DMS79 treated with DMSO at 0.1 percent for 48 hours (cell line): Measurements from ENCODE around the gene SAMD13.

ENCODE experiments used
- DNase-seq: peaks from one replicate; lab custom pipeline; 2025; lab: John Stamatoyannopoulos, UW

SAMD13 gene

DNA sequence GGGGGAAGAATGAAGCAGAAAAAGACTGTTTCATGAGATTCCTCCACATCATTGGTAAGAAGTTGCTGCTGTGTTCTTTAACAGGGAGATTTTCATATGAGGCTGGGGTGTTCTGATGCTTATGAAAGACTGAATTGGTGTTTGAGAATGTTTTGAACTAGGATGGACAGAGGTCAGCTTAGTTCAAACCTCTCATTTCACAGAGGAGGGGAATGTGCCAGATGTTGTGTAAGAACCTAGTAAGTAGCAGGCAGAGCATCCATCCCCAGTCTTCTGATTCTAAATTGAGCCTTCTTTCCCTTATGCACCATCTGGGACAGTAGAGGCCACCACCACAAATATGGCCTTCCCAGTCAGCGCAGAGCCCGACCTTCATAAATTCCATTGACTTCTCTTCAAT, 43.7 kb downstream of the SAMD13 start:
- no peak for DNase-seq

DNA sequence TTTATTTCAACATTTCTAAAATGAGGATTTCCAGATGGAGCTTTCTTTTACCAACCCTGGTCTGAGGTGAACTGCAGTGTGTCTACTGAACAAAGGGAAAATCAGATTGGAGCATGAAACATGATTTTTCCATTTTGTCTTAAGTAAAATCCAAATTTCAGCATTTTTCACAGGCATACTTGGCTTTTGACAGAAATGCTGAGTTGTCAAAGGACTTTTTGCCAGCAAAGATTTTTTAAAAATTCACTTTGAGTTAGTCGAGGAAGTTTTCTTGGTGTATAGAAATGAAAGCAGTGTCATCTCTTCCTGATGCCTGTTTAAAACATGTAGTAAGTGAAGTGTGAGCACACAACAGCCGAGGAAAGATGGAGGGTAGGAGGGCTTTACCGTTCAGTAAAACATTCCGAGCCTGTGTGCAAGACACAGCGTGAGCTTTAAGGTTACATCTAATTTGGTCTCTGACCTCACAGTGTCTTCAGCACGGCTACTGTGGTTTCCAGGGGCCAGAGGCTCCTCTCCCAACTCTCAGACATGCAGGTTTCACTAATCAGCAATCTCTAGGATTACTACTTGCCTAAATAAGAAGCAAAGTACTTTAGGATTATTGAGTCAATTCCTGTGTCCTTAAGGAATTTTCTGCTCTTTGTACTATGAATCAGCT, 45.9 kb downstream of the SAMD13 start:
- DNase-seq: no peak

DNA sequence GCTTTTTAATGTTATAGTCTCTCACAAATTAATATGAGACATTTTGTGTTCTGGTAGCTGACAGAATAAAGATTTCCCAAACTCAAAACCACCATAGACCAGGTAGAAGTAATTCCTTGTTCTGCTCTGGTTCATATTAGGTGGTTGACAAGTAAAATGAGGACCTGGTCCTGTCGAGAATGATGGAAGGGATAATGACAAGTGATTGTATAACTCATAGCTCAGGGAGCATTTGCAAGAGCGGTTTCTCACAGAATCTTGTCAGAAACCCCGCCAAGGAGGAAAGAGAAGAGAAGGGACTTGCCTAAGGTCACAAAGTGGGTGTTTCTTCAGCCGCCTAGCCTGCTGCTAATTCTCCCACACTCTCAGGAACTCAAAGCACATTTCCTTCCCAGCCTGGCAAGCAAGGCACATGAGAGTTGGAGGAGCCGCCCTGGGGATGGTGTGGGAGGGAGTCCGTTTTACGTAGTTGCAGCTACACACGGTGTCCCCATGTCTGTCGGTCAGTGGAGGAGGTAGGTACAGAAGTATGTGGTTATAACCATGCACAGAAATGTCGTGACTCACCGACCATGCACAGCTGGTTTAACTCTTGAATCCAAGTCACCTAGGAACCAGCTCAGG, 46.5 kb downstream of the SAMD13 start:
- DNase-seq: no peak

DNA sequence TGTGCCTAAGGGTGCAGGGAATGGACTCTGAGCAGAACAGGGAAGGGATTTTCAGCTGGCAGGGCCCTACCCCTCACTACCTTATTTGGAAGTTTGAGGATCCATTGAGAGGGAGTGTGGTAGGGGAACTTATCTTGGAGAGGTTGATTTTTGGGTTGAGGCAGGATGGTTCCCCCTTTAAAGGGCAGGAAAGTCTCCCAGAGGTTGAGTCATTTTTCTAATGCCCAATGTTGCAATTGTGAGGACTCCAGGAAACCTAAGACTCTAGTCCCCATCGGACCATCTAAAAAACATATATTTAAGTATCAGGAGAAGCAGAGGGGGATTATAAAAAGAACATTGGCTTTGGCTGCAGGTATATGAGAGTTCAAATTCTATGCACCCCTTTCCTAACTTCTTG, 47.3 kb downstream of the SAMD13 start:
- no peak for DNase-seq

DNA sequence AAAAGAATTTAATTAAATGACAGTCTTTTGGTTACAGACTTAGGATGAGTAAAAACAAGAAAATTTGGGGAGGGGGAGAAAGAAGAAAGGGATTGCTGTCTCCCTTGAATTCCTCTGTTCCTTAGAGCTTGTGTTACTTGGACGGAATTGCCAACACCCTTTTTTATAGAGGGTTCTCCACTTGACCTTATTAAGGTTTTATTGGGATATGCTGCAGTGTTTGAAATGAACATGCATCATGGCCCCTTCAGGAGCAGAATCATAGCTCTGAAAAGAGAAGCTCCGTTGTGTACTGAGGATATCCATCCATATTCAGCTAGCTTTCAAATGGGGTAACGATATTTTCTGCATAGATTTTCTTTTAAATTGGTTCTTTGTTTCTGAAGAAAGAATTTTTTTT, 48.6 kb downstream of the SAMD13 start:
- no peak for DNase-seq

DNA sequence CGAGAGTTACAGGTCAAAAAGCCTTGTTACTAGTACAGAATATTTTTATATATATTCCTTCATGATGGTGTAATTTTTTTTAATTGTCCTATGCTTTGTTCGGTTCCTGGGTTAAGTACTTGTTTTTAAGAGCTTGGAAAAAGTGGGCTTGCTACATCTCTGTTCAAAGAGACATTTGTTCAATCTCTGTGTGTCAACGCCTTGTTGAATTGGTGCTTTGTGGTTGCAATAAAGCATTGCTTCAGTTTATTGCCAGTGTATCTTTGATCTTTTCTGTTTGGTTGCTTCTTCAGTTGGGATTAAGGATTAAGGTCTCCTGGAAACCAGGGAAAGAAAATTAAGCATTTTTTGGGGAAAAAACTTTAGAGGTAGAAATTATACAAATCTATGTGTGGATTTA, 49.0 kb downstream of the SAMD13 start:
- DNase-seq: no peak

DNA sequence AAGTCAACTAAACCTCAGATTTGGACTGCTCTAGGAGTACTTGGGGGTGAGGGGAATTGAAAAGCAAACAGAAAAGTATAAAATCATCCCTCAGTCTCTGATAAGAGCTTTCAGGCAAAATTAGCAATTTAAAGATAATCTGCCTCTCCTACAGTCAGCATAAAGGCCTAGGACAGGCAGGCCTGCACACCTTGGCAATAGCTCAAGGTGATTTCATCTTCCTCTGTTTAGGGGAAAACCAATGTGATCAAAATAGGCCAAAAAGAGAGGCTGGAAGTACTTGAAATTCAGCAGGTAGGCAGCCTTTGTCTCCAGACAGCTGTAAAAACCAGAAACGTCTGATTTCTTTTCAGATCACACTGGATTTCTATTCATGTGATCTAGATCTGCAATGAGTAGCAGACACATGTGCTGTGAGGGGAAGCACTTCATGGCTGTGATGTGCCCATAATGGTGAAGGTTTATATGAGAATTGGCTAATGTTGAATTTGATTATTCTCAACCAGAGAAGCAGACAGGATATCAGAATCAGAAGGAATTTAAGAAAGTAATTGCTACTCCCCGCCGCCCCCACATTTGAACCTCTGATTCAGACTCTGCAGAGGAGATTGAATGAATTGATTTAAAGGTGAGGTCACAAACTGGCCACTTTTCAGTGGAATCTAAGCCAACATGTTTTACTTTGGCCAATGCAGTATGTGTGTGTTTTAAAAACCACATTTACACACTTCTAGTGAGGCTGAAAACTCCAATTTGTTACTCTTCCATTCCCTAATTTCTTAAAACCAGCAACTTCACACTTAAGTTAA, 51.0 kb downstream of the SAMD13 start:
- DNase-seq: no peak

DNA sequence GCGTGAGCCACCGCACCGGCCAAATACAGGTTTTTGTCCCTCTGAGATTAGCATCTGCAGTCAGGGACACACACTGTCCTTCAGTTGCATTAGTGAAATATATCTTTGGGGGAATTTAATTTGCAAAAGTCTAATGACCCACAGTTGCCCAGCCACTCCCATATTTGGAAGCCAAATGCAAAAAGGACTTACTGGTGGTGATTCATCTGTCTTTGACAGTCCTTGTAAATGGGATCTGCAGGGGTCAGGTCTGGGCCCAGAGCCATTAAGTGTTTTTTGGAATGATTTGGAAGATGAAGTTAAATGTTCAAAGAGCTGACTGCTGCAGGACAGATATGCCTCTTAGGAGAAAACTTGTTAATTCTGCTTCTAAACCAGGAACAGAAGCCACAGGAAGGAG, 52.2 kb downstream of the SAMD13 start:
- no peak for DNase-seq

DNA sequence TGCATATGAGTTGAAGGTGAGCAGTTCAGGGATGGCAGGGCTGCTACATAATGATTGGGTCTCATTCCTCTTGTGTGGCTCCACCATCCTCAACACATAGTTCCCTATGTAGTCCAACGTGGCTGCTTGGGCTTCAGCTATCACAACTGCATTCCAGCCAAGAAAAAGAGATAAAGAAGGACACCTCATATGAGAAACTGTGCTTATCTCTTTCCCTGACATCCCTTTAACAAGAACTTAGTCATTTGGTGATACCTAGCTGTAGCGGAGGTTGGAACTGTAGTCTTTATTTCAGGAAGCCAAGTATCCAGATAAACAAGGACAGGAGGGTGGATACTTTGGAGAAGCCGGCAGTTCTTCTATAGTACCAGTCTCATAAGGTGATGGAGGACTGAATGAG, 54.0 kb downstream of the SAMD13 start:
- no peak for DNase-seq

DNA sequence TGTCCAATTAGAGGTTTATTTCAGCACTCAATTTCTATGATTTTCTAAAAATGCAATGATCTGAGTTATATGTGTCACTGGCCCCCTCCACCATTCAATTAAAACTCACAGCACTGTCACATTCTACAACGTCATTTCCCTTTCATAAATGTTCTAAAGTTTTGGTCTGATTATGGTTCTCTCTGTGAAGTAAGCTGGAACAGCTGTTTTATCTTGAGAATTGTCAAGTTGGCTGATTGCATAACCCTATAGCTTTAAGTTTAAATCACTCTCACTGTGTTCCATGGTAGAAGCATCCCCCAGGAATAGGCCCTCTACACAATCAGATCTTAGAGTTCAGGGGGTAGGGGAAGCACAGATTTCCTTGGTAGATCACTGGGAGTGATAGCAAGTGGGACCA, 55.4 kb downstream of the SAMD13 start:
- DNase-seq: no peak

DNA sequence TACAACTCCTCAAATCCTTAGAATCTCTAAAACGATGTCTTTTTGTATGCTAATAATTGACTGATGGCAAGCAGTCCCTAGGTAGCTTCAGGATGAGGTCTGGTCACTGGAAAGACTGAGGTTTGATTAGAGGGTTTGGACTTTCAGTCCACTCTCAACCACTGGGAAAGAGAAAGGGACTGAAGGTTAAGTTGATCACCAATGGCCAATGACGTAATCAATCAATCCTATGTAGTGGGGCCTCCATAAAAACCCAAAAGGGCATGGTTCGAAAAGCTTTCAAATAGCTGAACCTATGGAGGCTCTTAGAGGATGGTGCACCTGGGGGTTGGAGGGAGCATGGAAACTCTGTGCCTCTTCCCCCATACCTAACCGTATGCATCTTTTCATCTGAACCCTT, 57.2 kb downstream of the SAMD13 start:
- DNase-seq: no peak

DNA sequence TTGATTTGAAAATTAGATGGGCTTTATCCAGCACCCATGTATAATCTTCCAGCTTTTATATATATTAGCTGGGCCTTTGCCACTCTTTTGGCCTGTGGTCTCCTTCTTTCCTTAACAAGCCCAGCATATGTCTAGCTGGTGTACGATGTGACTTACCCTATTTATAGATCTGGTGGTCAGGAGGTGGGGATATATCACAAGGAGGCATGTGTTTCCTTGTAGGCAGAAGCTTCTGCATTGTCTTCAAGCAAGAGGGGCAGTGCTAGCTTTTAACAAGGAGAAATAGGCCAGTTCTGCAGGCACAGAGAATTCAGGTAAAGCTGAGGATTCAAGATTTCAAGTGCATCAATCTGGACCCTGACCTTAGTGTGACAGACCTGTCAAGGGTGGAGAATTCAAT, 58.8 kb downstream of the SAMD13 start:
- DNase-seq: no peak

DNA sequence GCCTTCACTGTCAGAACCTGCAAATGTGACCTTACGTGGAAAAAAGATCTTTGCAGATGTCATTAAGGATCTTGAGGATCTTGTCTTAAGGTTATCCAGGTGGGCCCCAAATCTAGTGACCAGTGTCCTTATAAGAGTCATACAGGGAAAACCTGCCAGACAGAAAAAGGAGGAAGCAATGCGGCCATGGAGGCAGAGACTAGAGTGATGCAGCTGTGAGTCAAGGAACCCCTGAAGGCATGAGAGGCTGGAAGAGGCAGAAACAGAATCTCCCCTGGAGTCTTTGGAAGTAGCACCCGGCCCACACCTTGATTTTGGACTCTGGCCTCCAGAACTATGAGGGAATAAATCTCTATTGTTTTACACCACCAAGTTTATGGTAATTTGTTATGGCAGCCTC, 60.3 kb downstream of the SAMD13 start:
- no peak for DNase-seq

DNA sequence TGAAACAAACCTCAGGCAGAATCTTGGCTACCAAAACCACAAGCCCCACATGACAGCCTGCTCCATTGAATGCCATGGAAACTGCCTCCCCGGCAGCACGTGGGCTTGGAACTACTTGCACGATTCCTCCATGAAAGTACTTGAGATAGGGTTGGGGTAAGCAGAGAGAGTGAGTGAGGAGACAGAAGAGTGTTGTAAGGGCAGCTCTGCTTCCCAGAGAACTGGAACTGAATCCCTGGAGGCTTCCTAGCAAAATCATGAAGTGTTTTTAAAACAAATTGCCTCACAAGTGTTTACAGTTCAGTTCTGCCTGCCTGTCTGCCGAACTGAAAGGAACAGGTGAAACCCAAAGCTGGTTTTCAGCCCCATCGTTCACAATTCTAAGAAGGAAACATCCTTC, 61.5 kb downstream of the SAMD13 start:
- DNase-seq: peak; percentile 82

DNA sequence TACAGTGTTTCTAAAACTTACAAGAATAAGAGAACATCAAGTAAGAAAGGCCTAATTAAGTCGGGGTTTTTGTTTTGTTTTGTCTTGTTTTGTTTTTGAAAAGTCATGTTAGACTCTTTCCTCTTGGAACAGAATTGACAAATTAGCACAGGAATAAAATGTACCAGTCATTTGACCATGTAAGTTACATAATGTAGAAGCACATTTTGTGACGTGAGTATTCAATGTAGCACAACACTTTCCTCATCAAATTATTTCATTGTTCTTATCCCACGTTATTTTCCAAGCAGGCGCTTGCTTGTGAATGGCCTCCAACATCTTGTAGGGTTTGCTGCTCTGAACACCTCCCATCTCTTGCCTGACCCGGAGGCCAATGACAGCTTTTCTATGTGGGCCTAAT, 62.1 kb downstream of the SAMD13 start:
- no peak for DNase-seq

DNA sequence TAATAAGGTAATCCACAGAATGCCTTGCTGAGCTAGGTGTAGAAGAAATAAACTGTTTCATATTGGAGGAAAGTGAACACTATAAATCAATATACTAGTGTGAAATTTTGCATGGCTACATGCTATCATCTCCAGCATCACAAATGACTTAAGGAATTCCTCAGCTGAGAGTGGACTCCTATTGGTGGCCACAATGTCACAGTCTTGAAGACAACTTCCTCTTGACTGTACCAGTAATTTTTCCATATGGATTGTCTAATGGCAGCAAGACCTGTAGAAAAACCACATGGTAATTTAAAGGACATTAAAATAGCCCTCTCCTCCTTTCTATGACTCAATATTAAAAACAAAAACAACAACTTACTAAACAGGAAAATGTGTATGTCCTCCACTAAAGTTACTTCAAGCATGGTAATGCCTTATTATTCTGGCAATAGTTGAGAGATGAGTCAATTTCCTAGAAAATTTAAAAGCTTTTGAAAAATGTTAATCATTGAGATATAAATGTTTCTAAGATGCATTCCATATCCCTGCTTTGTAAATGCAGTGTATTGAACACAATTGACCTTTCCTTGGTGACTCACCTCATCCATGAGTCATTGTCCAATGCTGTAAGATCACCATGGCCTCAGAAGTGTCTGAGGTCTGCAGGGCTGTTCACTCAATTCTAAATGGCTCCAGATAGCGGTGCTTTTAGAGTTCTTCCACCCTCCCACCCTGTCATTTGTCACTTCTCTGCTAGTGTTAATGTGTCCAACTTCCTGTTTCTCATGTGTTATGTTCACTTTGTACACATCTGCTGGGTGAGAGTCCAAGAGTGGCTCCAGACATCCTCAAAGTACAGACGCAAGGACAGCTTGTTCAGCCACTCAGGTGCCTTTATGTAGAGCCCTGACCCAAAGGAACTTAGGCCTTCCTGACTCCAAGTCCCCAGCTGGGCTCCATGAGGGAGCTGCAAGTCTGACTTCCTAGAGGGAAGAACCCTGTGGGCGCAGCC, 64.0 kb downstream of the SAMD13 start:
- no peak for DNase-seq

DNA sequence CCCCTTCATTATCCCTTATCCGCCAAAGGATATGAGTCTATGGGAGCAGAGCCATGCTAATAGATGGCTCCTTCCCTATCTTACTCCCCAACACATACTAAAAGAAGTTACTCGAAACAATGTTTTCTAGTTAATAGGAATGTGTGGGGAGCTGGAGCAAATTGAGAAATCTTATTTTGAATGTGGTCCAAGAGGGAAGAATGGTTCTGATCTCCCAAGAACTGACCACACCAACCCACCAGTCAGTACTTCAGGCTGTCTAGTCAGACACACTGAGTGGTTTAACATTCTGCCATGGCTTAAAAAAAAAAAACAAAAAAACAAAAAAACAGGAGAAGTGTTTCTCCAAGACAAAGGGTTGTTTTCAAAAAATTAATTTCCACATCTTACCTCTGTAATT, 65.3 kb downstream of the SAMD13 start:
- DNase-seq: no peak

DNA sequence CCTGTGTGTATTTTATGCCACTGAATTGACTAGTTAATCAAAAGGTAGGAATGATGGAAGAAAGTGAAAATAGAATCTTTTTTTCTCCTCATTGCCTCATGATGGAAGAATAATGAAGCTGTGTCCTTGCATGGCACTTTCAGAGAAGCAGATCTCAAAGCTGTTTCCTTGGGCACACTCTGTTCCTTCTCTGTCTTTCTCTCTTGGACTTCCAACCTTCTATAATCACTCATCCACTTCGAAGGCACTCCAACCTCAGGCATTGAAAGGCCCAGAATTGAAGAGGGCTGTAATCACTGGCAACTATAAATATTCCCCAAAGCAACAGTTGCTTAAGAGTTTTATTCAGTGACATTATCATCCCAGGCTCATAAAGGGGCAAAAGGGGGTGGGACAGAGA, 65.7 kb downstream of the SAMD13 start:
- peak; percentile 61 for DNase-seq

DNA sequence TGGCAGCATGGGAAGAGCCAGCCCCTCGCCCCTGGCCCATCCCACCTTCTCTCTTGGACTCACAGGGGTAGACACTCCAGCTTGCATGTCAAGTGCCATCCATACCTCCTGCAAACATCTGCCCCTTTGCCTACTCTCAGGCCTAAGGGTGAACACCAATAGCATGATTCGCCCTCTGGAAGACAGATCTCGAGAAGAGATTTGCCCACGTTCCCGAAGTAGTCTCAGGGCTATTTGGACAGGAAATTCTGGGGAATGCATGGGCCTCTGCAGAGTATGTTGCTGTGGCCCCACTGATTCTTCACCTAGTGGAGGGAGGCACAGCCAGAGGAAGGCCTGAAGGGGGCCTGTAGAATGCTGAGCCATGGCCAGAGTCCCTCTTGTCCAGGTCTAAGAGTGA, 66.9 kb downstream of the SAMD13 start:
- no peak for DNase-seq

DNA sequence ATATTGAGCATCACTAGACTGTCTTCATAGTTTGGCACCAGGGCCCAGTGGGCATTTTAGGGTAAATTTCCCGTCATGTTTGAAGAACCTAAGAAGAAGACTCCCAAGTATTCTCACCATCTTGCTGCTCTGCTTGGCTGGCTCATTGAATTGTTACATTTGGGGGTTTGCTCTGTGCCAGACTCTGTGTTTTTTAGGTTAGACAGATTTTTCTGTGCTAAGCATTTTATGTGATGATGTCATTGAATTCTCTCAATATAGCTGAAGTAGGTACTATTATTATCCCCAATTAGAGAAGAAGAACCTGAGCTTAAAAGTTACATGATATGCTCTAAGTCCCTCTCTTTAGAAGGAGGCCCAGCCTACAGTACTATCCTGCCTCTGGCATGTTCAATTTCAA, 68.8 kb downstream of the SAMD13 start:
- peak; percentile 13 for DNase-seq

DNA sequence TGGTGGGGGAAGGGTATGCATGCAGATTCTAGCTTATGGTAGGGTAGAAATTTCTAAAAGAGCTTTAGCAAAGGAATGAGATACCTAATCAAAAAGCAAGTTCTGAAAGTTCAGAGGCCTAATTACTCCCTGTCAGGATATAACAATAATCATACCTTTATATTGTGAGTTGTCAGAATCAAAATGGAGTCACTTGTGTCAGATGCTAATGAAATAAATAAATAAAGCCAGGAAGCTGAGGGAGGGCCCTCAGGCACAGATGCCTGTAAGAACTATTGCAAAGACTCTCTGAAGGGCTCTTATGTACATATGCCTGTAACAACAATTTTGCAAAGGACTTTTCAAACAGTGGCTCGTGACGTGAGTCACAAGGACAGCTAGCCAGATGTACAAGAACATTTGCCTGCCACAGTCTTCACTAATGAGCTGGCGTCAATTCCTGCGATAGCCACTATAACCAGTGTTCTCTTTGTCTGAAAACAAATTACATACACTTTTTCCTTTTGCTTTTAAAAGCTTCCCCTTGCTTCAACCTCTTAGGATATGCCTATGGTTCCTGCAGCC, 69.4 kb downstream of the SAMD13 start:
- peak; percentile 58 for DNase-seq
